ENCODE measurements around the gene KXD1. TPM values are rescaled to one million over a fixed set of nuclear protein-coding genes. Genes with fewer than 3 reads are reported as not detected.

Gene KXD1
- total and polyA plus RNA-seq, 4 donors: 51.3 to 117 (median 74.8) TPM

DNA sequence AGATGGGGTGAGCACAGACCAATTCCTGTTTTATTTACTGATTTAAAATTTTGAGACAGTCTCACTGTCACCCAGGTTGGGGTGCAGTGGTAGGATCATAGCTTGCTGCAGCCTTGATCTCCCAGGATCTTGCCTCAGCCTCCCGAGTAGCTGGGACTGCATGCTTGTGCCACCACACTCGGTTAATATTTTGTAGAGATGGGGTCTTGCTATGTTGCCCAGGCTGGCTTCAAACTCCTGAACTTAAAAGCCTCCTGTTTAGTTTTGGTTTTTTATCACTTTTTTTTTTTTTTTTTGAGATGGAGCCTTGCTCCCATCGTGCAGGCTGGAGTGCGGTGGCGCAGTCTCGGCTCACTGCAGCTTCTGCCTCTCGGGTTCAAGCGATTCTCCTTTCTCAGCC, 18.7 kb downstream of the KXD1 start:
- H3K27me3 ChIP-seq (ENCODE audit: control insufficient read depth in 3 of 3, insufficient read depth in 3 of 3, low read length in 2 of 3): no peaks in the 10 kb centered on the region
- WGBS, 2 donors: 86 to 93% methylated on average over 8 of the region's 8 CpGs
- no peak for DNase-seq
- no peak for ATAC-seq (ENCODE audit: insufficient read depth, low FRiP score)
- H3K27ac ChIP-seq (ENCODE audit: low read depth in 1 of 2, low read length in 1 of 2): no peak overlapping the region
- no peak overlapping the region for H3K9ac ChIP-seq (ENCODE audit: insufficient read depth in 1 of 2, low read length in 2 of 2)
- peaks cover 7 to 10% (median 9%) of the 10 kb centered on the region in 5 donors for H3K4me1 ChIP-seq (ENCODE audit: control insufficient read depth in 5 of 5, insufficient read depth in 5 of 5, low read length in 5 of 5)
- no peak for TF ChIP-seq CTCF (IDR thresholded peaks at IDR 0.05; ENCODE audit: control extremely low read depth, extremely low read depth)
- H3K9me3 ChIP-seq (ENCODE audit: control insufficient read depth in 4 of 4, insufficient read depth in 3 of 4, low read length in 3 of 4): no peaks in the 10 kb centered on the region
- peaks cover 5 to 35% (median 18%) of the 10 kb centered on the region in 4 donors for H3K36me3 ChIP-seq (ENCODE audit: control insufficient read depth in 4 of 4, insufficient read depth in 4 of 4, low read length in 4 of 4)
- H3K4me3 ChIP-seq: no peak overlapping the region

DNA sequence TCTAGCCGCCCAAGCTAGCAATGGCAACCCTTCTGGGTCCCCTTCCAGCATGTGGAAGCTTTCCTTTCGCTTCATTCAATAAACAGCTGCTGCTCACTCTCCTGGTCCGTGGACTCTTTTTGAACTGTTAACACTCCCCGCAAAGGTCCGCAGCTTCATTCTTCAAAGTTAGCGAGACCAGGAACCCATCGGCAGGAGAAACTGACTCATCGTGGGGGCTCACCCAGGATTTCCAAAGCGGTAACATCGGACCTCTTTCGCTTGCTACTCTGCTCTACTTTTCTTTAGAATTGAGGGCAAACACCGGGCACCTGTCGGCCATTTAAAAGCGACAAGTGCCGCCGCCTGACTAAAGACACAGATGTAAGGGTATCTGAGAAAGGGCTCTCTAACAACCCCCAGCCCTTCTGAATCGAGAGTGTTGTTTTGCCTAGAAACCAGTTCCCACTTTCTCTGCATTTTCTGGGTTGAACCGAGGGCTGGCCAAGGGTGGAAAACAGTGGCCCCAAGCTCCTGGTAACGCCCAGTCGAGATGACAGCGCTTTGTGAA, 19.8 kb downstream of the KXD1 start:
- H3K27me3 ChIP-seq (ENCODE audit: control insufficient read depth in 3 of 3, insufficient read depth in 3 of 3, low read length in 2 of 3): no peaks in the 10 kb centered on the region
- H3K4me1 ChIP-seq (ENCODE audit: control insufficient read depth in 5 of 5, insufficient read depth in 5 of 5, low read length in 5 of 5): peaks cover 7 to 9% (median 9%) of the 10 kb centered on the region in 5 donors
- H3K36me3 ChIP-seq (ENCODE audit: control insufficient read depth in 4 of 4, insufficient read depth in 4 of 4, low read length in 4 of 4): peaks cover 5 to 35% (median 16%) of the 10 kb centered on the region in 4 donors
- WGBS, 2 donors: 89 to 93% methylated on average over 21 of the region's 21 CpGs
- no peak for TF ChIP-seq CTCF (IDR thresholded peaks at IDR 0.05; ENCODE audit: control extremely low read depth, extremely low read depth)
- no peak overlapping the region for H3K9ac ChIP-seq (ENCODE audit: insufficient read depth in 1 of 2, low read length in 2 of 2)
- no peaks in the 10 kb centered on the region for H3K9me3 ChIP-seq (ENCODE audit: control insufficient read depth in 4 of 4, insufficient read depth in 3 of 4, low read length in 3 of 4)
- no peak overlapping the region for H3K4me3 ChIP-seq
- H3K27ac ChIP-seq (ENCODE audit: low read depth in 1 of 2, low read length in 1 of 2): no peak overlapping the region
- ATAC-seq (ENCODE audit: insufficient read depth, low FRiP score) (no peak), DNase-seq (no peak)

DNA sequence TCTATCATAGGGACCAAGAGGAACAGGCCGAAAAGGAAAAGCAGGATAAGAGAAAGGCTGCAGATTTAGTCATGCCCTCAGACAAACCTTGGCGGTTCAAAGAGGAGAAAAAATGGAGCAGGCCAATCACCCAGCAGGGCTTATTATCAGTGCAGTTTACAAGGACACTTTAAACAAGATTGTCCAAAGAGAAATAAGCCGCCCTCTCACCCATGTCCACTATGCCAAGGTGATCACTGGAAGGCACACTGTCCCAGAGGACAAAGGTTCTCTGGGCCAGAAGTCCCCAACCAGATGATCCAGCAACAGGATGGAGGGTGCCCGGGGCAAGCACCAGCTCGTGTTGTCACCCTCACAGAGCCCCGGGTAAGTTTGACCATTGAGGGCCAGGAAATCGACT, 22.6 kb downstream of the KXD1 start:
- Histone ChIP-seq H3K4me1 (ENCODE audit: control insufficient read depth in 5 of 5, insufficient read depth in 5 of 5, low read length in 5 of 5) (no peaks in the 10 kb centered on the region), H3K27ac (ENCODE audit: low read depth in 1 of 2, low read length in 1 of 2) (no peak overlapping the region), H3K36me3 (ENCODE audit: control insufficient read depth in 4 of 4, insufficient read depth in 4 of 4, low read length in 4 of 4) (peaks cover 2 to 15% (median 6%) of the 10 kb centered on the region in 4 donors), H3K4me3 (no peak overlapping the region), H3K9me3 (ENCODE audit: control insufficient read depth in 4 of 4, insufficient read depth in 3 of 4, low read length in 3 of 4) (no peaks in the 10 kb centered on the region), H3K9ac (ENCODE audit: insufficient read depth in 1 of 2, low read length in 2 of 2) (no peak overlapping the region), H3K27me3 (ENCODE audit: control insufficient read depth in 3 of 3, insufficient read depth in 3 of 3, low read length in 2 of 3) (no peaks in the 10 kb centered on the region)
- no peak for TF ChIP-seq CTCF (IDR thresholded peaks at IDR 0.05; ENCODE audit: control extremely low read depth, extremely low read depth)
- WGBS, 2 donors: 74 to 76% methylated on average over 7 of the region's 7 CpGs
- ATAC-seq (ENCODE audit: insufficient read depth, low FRiP score) (no peak), DNase-seq (no peak)

GRCh38 chr19:18586306-18586705, 28.6 kb downstream of the KXD1 start:
- TF ChIP-seq CTCF (IDR thresholded peaks at IDR 0.05; ENCODE audit: control extremely low read depth, extremely low read depth): no peak
- Histone ChIP-seq H3K36me3 (ENCODE audit: control insufficient read depth in 4 of 4, insufficient read depth in 4 of 4, low read length in 4 of 4) (peaks cover 0 to 5% (median 5%) of the 10 kb centered on the region in 4 donors), H3K9me3 (ENCODE audit: control insufficient read depth in 4 of 4, insufficient read depth in 3 of 4, low read length in 3 of 4) (no peaks in the 10 kb centered on the region), H3K27me3 (ENCODE audit: control insufficient read depth in 3 of 3, insufficient read depth in 3 of 3, low read length in 2 of 3) (no peaks in the 10 kb centered on the region), H3K27ac (ENCODE audit: low read depth in 1 of 2, low read length in 1 of 2) (no peak overlapping the region), H3K4me3 (no peak overlapping the region), H3K9ac (ENCODE audit: insufficient read depth in 1 of 2, low read length in 2 of 2) (no peak overlapping the region), H3K4me1 (ENCODE audit: control insufficient read depth in 5 of 5, insufficient read depth in 5 of 5, low read length in 5 of 5) (peaks cover 0 to 18% (median 6%) of the 10 kb centered on the region in 5 donors)
- 47 to 54% methylated on average over 2 of the region's 2 CpGs for WGBS, 2 donors
- ATAC-seq (ENCODE audit: insufficient read depth, low FRiP score): no peak
- DNase-seq: no peak
